K562 (cell line): ENCODE results near the gene SYNGR3. TPM values are rescaled to one million over a fixed set of nuclear protein-coding genes. Genes with fewer than 3 reads are reported as not detected.

ENCODE experiments used
- CEBPB ChIP-seq: fragments of 450-650 bp; IDR thresholded peaks from 2 replicates; pipeline ENCODE4 v1.6.1; 2016; ENCODE audit warnings: missing genetic modification characterization, missing compliant biosample characterization
- CTBP1 ChIP-seq: fragments of 450-650 bp; IDR thresholded peaks from 2 replicates; pipeline ENCODE4 v1.6.1; 2016; ENCODE audit warnings: borderline replicate concordance
- DACH1 ChIP-seq: fragments of 450-650 bp; IDR thresholded peaks from 2 replicates; pipeline ENCODE4 v1.6.1; 2018; ENCODE audit not compliant: partially characterized antibody
- ETS2 ChIP-seq: IDR thresholded peaks from 2 replicates; pipeline ENCODE4 v1.6.1; 2016; ENCODE audit warnings: borderline replicate concordance, missing genetic modification characterization, mild to moderate bottlenecking, moderate library complexity, missing compliant biosample characterization; ENCODE audit not compliant: poor library complexity, severe bottlenecking
- ETV6 ChIP-seq, 3 experiments: fragments of 150-350 bp in 1 of 3; sonication (generic) in 1 of 3; formaldehyde crosslinking in 1 of 3; IDR thresholded peaks; 2 replicates each; pipeline versions ENCODE4 v1.6.1 to v1.8.0; 2014 to 2022; ENCODE audit warnings: borderline replicate concordance in 2 of 3, low read depth in 2 of 3, antibody characterized with exemption in 1 of 3, low read length in 1 of 3, mild to moderate bottlenecking in 1 of 3, missing genetic modification reagents in 1 of 3
- HCFC1 ChIP-seq: IDR thresholded peaks from 2 replicates; pipeline ENCODE4 v1.6.1; 2012; ENCODE audit warnings: low read depth, low read length, improper control_type of control experiment
- HMGXB4 ChIP-seq: sonication (generic); formaldehyde crosslinking; IDR thresholded peaks from 2 replicates; pipeline ENCODE4 v1.8.1; 2023; ENCODE audit warnings: mild to moderate bottlenecking, missing genetic modification reagents
- NBN ChIP-seq: fragments of 450-650 bp; IDR thresholded peaks from 2 replicates; pipeline ENCODE4 v1.6.1; 2016; ENCODE audit warnings: low read depth, mild to moderate bottlenecking
- RB1 ChIP-seq: fragments of 450-650 bp; IDR thresholded peaks from 2 replicates; pipeline ENCODE4 v1.6.1; 2017; ENCODE audit warnings: low read depth, mild to moderate bottlenecking
- SIN3A ChIP-seq, 2 experiments: fragments of 150-350 bp in 1 of 2; IDR thresholded peaks; 2 replicates each; pipeline ENCODE4 v1.6.1; 2011 to 2016; ENCODE audit warnings: borderline replicate concordance in 2 of 2, low read depth in 2 of 2, low read length in 2 of 2, mild to moderate bottlenecking in 2 of 2, moderate library complexity in 2 of 2; ENCODE audit not compliant: control insufficient read depth in 1 of 2
- ZBTB33 ChIP-seq: sonication (generic); formaldehyde crosslinking; IDR thresholded peaks from 2 replicates; pipeline ENCODE4 v1.8.1; 2023; ENCODE audit warnings: mild to moderate bottlenecking, missing genetic modification reagents
- ZBTB7A ChIP-seq: IDR thresholded peaks from 2 replicates; pipeline ENCODE4 v1.6.1; 2011; ENCODE audit warnings: low read depth, mild to moderate bottlenecking, low read length, moderate library complexity, borderline replicate concordance; ENCODE audit not compliant: control insufficient read depth
- ZNF384 ChIP-seq: IDR thresholded peaks from 2 replicates; pipeline ENCODE4 v1.6.1; 2012; ENCODE audit warnings: low read depth, low read length, improper control_type of control experiment
- ZNF511 ChIP-seq: sonication (generic); formaldehyde crosslinking; IDR thresholded peaks from 2 replicates; pipeline ENCODE4 v1.8.0; 2022; ENCODE audit warnings: mild to moderate bottlenecking, missing genetic modification reagents
- ZNF592 ChIP-seq: fragments of 450-650 bp; IDR thresholded peaks from 2 replicates; pipeline ENCODE4 v1.6.1; 2017; ENCODE audit warnings: antibody characterized with exemption, mild to moderate bottlenecking
- polyA plus RNA-seq, 8 experiments: library from polyadenylated mRNA; depleted of rRNA in 4 of 8; stranded (reverse) in 5 of 8; unstranded in 3 of 8; fragments of >200 nt; fragmentation: Nextera tagmentation in 2 of 8; fragmentation: Illumina TruSeq in 1 of 8; extraction: Ambion mirVana in 2 of 8; extraction: Trizol in 1 of 8; gene quantifications; 2 replicates each; pipeline versions ENCODE4 v1.2.1 to v1.2.3, GENCODE V29; 2011 to 2014; ENCODE audit warnings: inconsistent platforms in 1 of 8, missing spikeins in 1 of 8
- total RNA-seq, 7 experiments: library from RNA; depleted of rRNA in 6 of 7; stranded (reverse); fragments of >200 nt in 6 of 7; fragmentation: Illumina TruSeq in 2 of 7; extraction: Trizol in 2 of 7; gene quantifications; 2 replicates each; pipeline versions ENCODE4 v1.2.1 to v1.2.3, GENCODE V29; 2011 to 2021; ENCODE audit warnings: low replicate concordance in 1 of 7

Gene SYNGR3
- total and polyA plus RNA-seq, 9 of the 15 experiments (the other 6 are each of a cell fraction or from before 2014, with no cell fraction given) = 3.7 to 69.2 (median 36.3) TPM

GRCh38 chr16:2003827-2004641 lies 14.3 kb downstream of the SYNGR3 start (continued):
- TF ChIP-seq SIN3A (IDR thresholded peaks at IDR 0.05; ENCODE audit: borderline replicate concordance in 2 of 2, control insufficient read depth in 1 of 2, low read depth in 2 of 2, low read length in 2 of 2) = peak; percentile 91 to 97
- TF ChIP-seq ETV6 (IDR thresholded peaks at IDR 0.05; ENCODE audit: borderline replicate concordance in 1 of 2, low read depth in 2 of 2, low read length in 1 of 2) = 0 out of 4 replicates have a peak, but pooled peaks of 1 of the 2 experiments have one; percentile 10
- TF ChIP-seq ETV6 (CRISPR knock-in tag; IDR thresholded peaks at IDR 0.05; ENCODE audit: borderline replicate concordance) = no peak
- no peak for TF ChIP-seq ETS2 (tag)
- TF ChIP-seq RB1 = peak; percentile 81
- peak; percentile 76; the same call in 1 of the 2 replicates for TF ChIP-seq CTBP1
- TF ChIP-seq ZBTB33 (CRISPR knock-in tag) = peak; percentile 92
- peak; percentile 19; the same call in 1 of the 2 replicates for TF ChIP-seq ZNF511
- TF ChIP-seq DACH1 = peak; percentile 78
- TF ChIP-seq ZNF592 = 0 out of 2 replicates have a peak, but pooled peaks have one; percentile 47
- TF ChIP-seq ZNF384 = 0 out of 2 replicates have a peak, but pooled peaks have one; percentile 35
- TF ChIP-seq CEBPB (tag) = no peak
- peak; percentile 64 for TF ChIP-seq HCFC1
- TF ChIP-seq ZBTB7A = 0 out of 2 replicates have a peak, but pooled peaks have one; percentile 31
- 0 out of 2 replicates have a peak, but pooled peaks have one; percentile 63 for TF ChIP-seq HMGXB4
- TF ChIP-seq NBN = 0 out of 2 replicates have a peak, but pooled peaks have one; percentile 51
